Measurements from ENCODE around the gene AK9. TPM values are rescaled to one million over a fixed set of nuclear protein-coding genes. Genes with fewer than 3 reads are reported as not detected.
"Not testable (repeated sequence)": the region's sequence is repeated elsewhere in the genome, so short reads cannot be mapped to it uniquely, and the experiment has no call there.

The AK9 gene
- total RNA-seq, 2 donors from 2014 or later = 10.4 to 12.3 TPM

- Histone ChIP-seq H3K27ac (no peak overlapping the region), H3K4me3 (no peak overlapping the region), H3K9me3 (no peaks in the 10 kb centered on the region), H3K4me1 (no peaks in the 10 kb centered on the region), H3K36me3 (peaks cover 4% of the 10 kb centered on the region), H3K27me3 (no peaks in the 10 kb centered on the region)
- no peak for TF ChIP-seq CTCF (IDR thresholded peaks at IDR 0.05)
- no peak for DNase-seq (ENCODE audit: low spot score)
Observed at GRCh38 chr6:109736273-109737025, 45.4 kb upstream of the AK9 start.

GRCh38 chr6:109725250-109725649 lies 34.2 kb upstream of the AK9 start:
- not testable (repeated sequence) for H3K36me3 ChIP-seq; H3K4me3 ChIP-seq; H3K27ac ChIP-seq; H3K9me3 ChIP-seq; H3K27me3 ChIP-seq; H3K4me1 ChIP-seq; DNase-seq (ENCODE audit: low spot score)

- no peaks in the 10 kb centered on the region for H3K27me3 ChIP-seq
- TF ChIP-seq CTCF (IDR thresholded peaks at IDR 0.05) = no peak
- H3K4me3 ChIP-seq = no peak overlapping the region
- peaks cover 7% of the 10 kb centered on the region for H3K36me3 ChIP-seq
- no peak for DNase-seq (ENCODE audit: low spot score)
- H3K9me3 ChIP-seq = no peaks in the 10 kb centered on the region
- H3K27ac ChIP-seq = no peak overlapping the region
- H3K4me1 ChIP-seq = no peaks in the 10 kb centered on the region
Observed at GRCh38 chr6:109722564-109723254, 31.7 kb upstream of the AK9 start.

- Histone ChIP-seq H3K9me3 (no peaks in the 10 kb centered on the region), H3K27ac (no peak overlapping the region), H3K27me3 (no peaks in the 10 kb centered on the region), H3K4me3 (no peak overlapping the region), H3K4me1 (no peaks in the 10 kb centered on the region), H3K36me3 (peaks cover 7% of the 10 kb centered on the region)
- DNase-seq (ENCODE audit: low spot score) = no peak
- TF ChIP-seq CTCF (IDR thresholded peaks at IDR 0.05) = no peak
Observed at GRCh38 chr6:109722011-109722410, 31.0 kb upstream of the AK9 start.

- TF ChIP-seq CTCF (IDR thresholded peaks at IDR 0.05) = no peak
- H3K9me3 ChIP-seq = no peaks in the 10 kb centered on the region
- H3K4me1 ChIP-seq = no peaks in the 10 kb centered on the region
- no peak for DNase-seq (ENCODE audit: low spot score)
- no peak overlapping the region for H3K4me3 ChIP-seq
- no peaks in the 10 kb centered on the region for H3K27me3 ChIP-seq
- H3K36me3 ChIP-seq = peaks cover 7% of the 10 kb centered on the region
- no peak overlapping the region for H3K27ac ChIP-seq
Observed at GRCh38 chr6:109720311-109720710, 29.3 kb upstream of the AK9 start.

- no peak for DNase-seq (ENCODE audit: low spot score)
- peaks cover 7% of the 10 kb centered on the region for H3K36me3 ChIP-seq
- TF ChIP-seq CTCF (IDR thresholded peaks at IDR 0.05) = no peak
Observed at GRCh38 chr6:109718991-109719390, 28.0 kb upstream of the AK9 start.

More at GRCh38 chr6:109718991-109719390, 28.0 kb upstream of the AK9 start:
- Histone ChIP-seq H3K27ac (no peak overlapping the region), H3K27me3 (no peaks in the 10 kb centered on the region), H3K4me3 (no peak overlapping the region), H3K4me1 (no peaks in the 10 kb centered on the region), H3K9me3 (no peaks in the 10 kb centered on the region)
